Measurements from ENCODE around the gene SLC22A5.

DNA sequence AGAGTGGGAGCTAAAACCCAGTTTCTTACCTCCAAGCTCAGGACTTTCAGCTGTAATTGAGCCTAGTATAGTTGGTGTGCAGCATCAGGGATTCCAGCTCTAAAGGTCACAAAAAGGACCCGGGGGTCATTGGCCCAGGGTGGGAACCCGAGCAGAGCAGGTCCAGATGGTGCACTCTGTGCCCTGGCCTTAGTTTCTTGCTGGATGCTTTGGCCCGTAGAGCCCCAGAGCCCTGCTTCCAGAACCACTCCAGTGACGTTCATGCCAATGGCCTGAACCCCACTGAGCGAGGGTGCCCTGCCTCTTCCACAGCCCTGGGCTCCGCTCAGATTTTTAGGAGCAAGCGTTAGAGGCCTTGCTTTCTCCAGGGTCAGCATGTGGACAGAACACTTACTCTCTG, 8.2 kb downstream of the SLC22A5 start:
- TF ChIP-seq, protein P1, sequence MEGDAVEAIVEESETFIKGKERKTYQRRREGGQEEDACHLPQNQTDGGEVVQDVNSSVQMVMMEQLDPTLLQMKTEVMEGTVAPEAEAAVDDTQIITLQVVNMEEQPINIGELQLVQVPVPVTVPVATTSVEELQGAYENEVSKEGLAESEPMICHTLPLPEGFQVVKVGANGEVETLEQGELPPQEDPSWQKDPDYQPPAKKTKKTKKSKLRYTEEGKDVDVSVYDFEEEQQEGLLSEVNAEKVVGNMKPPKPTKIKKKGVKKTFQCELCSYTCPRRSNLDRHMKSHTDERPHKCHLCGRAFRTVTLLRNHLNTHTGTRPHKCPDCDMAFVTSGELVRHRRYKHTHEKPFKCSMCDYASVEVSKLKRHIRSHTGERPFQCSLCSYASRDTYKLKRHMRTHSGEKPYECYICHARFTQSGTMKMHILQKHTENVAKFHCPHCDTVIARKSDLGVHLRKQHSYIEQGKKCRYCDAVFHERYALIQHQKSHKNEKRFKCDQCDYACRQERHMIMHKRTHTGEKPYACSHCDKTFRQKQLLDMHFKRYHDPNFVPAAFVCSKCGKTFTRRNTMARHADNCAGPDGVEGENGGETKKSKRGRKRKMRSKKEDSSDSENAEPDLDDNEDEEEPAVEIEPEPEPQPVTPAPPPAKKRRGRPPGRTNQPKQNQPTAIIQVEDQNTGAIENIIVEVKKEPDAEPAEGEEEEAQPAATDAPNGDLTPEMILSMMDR (IDR thresholded peaks at IDR 0.05), result no peak
- TF ChIP-seq POLR2A (IDR thresholded peaks at IDR 0.05), result no peak

Measured in Peyer's patch (tissue), 4 donors.